Panc1 (cell line): ENCODE results near the gene AIF1. TPM values are rescaled to one million over a fixed set of nuclear protein-coding genes. Genes with fewer than 3 reads are reported as not detected.
A peak's percentile ranks its signal among the peaks of the same experiment; 100 is the strongest.

ENCODE experiments used
- ATAC-seq: fragments of 200-7000 bp; cut with Tn5 transposase; 2 replicates; pipeline ENCODE4 v1.9.1; 2020; ENCODE audit warnings: mild to moderate bottlenecking, moderate library complexity
- BruUV-seq: library from RNA; stranded (reverse); fragments of 400-500 nt; replicated peaks from 2 replicates; lab custom pipeline; 2021; lab: Mats Ljungman, UMichigan
- CTCF ChIA-PET: fragments of 300-600 bp; sonication (Branson Sonifier 250); formaldehyde crosslinking; loops from one replicate; lab custom pipeline; 2022; ENCODE audit warnings: antibody characterized with exemption; lab: Charles Lee
- POLR2A ChIA-PET: fragments of 300-600 bp; sonication (Branson Sonifier 250); formaldehyde crosslinking; loops from one replicate; lab custom pipeline; 2022; ENCODE audit warnings: antibody characterized with exemption; lab: Charles Lee
- DNase-seq: peaks from one replicate; pipeline ENCODE4 v3.0.0-alpha.2; 2010; ENCODE audit warnings: low read depth, low spot score
- H3K27ac ChIP-seq: 2 replicates; pipeline ENCODE4 v1.5.1; 2011; ENCODE audit warnings: mild to moderate bottlenecking, low read length, inconsistent platforms
- H3K27me3 ChIP-seq: fragments of 200-500 bp; sonication (Bioruptor generic); 2 replicates; pipeline ENCODE4 v1.6.0; 2014; ENCODE audit warnings: low read length, inconsistent platforms; ENCODE audit not compliant: control insufficient read depth, insufficient read depth
- H3K36me3 ChIP-seq: fragments of 200-500 bp; sonication (Bioruptor generic); 2 replicates; pipeline ENCODE4 v1.5.1; 2014; ENCODE audit warnings: inconsistent platforms, mild to moderate bottlenecking, low read length, moderate library complexity; ENCODE audit not compliant: control insufficient read depth, insufficient read depth
- H3K4me1 ChIP-seq: 2 replicates; pipeline ENCODE4 v1.5.1; 2011; ENCODE audit warnings: inconsistent platforms, mild to moderate bottlenecking, low read length, moderate library complexity; ENCODE audit not compliant: control insufficient read depth, insufficient read depth
- H3K4me3 ChIP-seq, 2 experiments: 2 replicates each; pipeline ENCODE4 v1.5.1; 2011 to 2012; ENCODE audit warnings: low read depth in 2 of 2, low read length in 2 of 2, mild to moderate bottlenecking in 2 of 2, inconsistent platforms in 1 of 2, moderate library complexity in 1 of 2
- H3K9me3 ChIP-seq: fragments of 200-500 bp; sonication (Bioruptor generic); 2 replicates; pipeline ENCODE4 v1.5.1; 2014; ENCODE audit warnings: low read depth, mild to moderate bottlenecking, inconsistent platforms, low read length, moderate library complexity; ENCODE audit not compliant: control insufficient read depth, insufficient read depth
- POLR2AphosphoS5 ChIP-seq: IDR thresholded peaks from 2 replicates; pipeline ENCODE4 v1.6.1; 2012; ENCODE audit warnings: mild to moderate bottlenecking, low read depth, low read length, moderate library complexity
- SIN3A ChIP-seq: IDR thresholded peaks from 2 replicates; pipeline ENCODE4 v1.6.1; 2012; ENCODE audit warnings: low read depth, mild to moderate bottlenecking, low read length, moderate library complexity, borderline replicate concordance; ENCODE audit not compliant: insufficient read depth
- TCF7L2 ChIP-seq: IDR thresholded peaks from 2 replicates; pipeline ENCODE4 v1.6.1; 2011; ENCODE audit warnings: mild to moderate bottlenecking, low read depth, low read length, inconsistent platforms
- in situ Hi-C: cut with HindIII; loops from 2 replicates; pipeline ENCODE4 v1.10.0; 2016; ENCODE audit warnings: low sequenced_read_pairs, low pct_unique_long_range_greater_than_20kb
- intact Hi-C: fragments of 100-400 bp; cut with micrococcal nuclease; formaldehyde crosslinking; loops from one replicate; pipeline ENCODE4 v1.10.0; 2022; ENCODE audit not compliant: unreplicated experiment
- total RNA-seq: library from RNA; stranded (reverse); gene quantifications from one replicate; pipeline ENCODE4 v1.2.1, GENCODE V29; 2021; ENCODE audit not compliant: unreplicated experiment
- TF ChIP-seq, protein P1 (sequence below): fragments of 450-650 bp; IDR thresholded peaks from 2 replicates; pipeline ENCODE4 v1.5.1; 2017; ENCODE audit warnings: mild to moderate bottlenecking

Gene AIF1
- total RNA-seq, 1 experiment from 2014 or later = 0.44 TPM

DNA sequence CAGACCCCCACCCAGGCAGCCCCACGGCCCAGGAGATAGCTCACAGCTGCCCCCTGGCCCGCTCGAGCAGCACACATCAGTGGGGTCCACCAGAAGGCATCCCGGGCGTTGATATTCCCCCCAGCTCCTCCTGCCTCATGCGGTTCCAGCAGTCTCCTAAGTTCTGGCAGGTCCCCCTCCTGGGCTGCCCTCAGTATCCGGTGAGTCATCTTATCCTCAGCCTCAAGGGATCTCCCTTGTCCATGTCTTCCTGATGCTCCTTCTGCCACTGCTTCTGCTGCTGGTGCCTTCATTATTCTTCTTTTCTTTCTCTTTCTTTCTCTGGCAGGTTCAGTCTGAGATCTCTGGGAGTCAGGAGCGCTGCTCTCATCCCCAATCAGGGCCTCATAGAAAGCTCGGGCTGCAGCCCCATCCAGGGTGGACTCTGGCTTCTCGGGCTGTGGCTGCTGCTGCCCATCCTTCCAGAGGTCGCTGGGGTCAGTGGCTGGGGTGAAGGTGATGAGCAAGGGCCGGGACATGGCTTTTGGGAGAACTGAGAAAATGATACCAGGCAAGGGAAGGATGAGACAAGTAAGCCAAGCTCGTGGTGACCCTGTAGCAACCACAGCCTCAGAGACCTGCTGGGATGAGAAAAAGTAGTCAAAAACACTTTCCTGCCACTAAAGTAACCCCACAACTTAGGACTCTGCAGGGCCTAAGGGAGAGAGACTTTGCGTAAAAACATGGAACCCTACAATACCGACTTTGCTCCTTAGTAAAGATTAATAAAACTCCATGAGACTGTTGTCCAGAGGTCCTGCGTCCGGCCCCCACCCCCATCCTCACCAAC lies 49.1 kb downstream of the AIF1 start:
- Histone ChIP-seq H3K4me1 (peaks cover 17% of the 10 kb centered on the region), H3K9me3 (no peaks in the 10 kb centered on the region), H3K4me3 (peak overlapping the region; percentile 76 to 94), H3K27ac (peak overlapping the region; percentile 94), H3K27me3 (no peaks in the 10 kb centered on the region), H3K36me3 (peaks cover 25% of the 10 kb centered on the region)
- TF ChIP-seq POLR2AphosphoS5 = no peak
- TF ChIP-seq, protein P1, sequence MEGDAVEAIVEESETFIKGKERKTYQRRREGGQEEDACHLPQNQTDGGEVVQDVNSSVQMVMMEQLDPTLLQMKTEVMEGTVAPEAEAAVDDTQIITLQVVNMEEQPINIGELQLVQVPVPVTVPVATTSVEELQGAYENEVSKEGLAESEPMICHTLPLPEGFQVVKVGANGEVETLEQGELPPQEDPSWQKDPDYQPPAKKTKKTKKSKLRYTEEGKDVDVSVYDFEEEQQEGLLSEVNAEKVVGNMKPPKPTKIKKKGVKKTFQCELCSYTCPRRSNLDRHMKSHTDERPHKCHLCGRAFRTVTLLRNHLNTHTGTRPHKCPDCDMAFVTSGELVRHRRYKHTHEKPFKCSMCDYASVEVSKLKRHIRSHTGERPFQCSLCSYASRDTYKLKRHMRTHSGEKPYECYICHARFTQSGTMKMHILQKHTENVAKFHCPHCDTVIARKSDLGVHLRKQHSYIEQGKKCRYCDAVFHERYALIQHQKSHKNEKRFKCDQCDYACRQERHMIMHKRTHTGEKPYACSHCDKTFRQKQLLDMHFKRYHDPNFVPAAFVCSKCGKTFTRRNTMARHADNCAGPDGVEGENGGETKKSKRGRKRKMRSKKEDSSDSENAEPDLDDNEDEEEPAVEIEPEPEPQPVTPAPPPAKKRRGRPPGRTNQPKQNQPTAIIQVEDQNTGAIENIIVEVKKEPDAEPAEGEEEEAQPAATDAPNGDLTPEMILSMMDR = no peak
- intact Hi-C loops = no loop called here
- POLR2A ChIA-PET = interaction anchor here (0.6 kb wide), 1 partner anchor 166 kb away, joined by 15 read pairs; no protein-coding TSS in a partner anchor
- ATAC-seq (no peak), DNase-seq (no peak)
- CTCF ChIA-PET = no interaction called here
- TSS peak; percentile 81 for BruUV-seq
- in situ Hi-C loops = no loop called here

DNA sequence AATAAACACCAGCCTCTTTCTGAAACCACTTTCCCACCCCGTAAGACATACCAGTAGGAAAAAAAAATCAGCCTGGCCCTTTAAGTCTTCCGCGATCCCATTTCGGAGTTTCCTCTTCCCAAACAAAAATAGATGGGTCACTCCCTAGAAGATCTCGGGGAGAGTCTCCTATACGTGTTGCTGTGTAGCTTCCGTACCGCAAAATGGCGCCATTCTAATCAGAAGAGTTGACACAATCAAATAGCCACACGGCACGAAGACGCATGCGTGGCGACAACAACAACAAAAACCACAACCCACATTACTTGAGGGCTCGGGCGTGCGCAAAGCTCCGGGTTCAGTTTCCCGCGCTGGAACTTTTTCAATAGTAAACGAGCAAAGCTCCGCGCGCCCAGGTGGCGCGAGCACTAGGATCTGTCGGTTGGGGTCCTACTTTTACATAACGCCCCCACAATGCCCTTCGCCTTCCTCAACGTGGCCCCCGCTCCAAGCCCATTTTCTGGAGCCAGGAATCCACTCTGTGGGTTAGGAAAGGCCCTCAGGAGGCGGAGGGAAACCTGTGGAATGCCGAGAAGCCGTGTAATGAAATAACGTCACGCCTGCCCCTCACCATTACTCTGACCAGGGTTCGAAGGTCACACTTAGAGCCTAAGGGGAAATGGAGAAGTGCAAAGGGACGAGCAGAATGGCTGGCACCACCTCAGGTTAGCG lies 49.9 kb downstream of the AIF1 start, which contains the start of gene GPANK1:
Gene GPANK1, minus strand, starts transcription at position 208 of the 711 bp plus-strand sequence. CDS start 519 bp downstream, outside the sequence.
- no TSS peak for BruUV-seq
- peak within 1 kb of the TSS; percentile 94 for H3K27ac ChIP-seq
- H3K4me1 ChIP-seq = peaks cover 14% of the 10 kb centered on the region
- ChIA-PET POLR2A (interaction anchor here (0.6 kb wide), 2 partner anchors 40 to 166 kb away, joined by 4 to 15 read pairs; no protein-coding TSS in a partner anchor), CTCF (no interaction called here)
- ATAC-seq (peak; percentile 57), DNase-seq (peak; percentile 87)
- intact Hi-C loops = no loop called here
- TF ChIP-seq TCF7L2 = peak; percentile 49; the same call in 1 of the 2 replicates
- TF ChIP-seq SIN3A = no peak
- TF ChIP-seq POLR2AphosphoS5 = peak; percentile 30; the same call in 1 of the 2 replicates
- in situ Hi-C loops = no loop called here
- no peaks in the 10 kb centered on the region for H3K9me3 ChIP-seq
- peaks cover 33% of the 10 kb centered on the region for H3K36me3 ChIP-seq
- H3K4me3 ChIP-seq = peak within 1 kb of the TSS; percentile 76 to 94
- no peaks in the 10 kb centered on the region for H3K27me3 ChIP-seq

DNA sequence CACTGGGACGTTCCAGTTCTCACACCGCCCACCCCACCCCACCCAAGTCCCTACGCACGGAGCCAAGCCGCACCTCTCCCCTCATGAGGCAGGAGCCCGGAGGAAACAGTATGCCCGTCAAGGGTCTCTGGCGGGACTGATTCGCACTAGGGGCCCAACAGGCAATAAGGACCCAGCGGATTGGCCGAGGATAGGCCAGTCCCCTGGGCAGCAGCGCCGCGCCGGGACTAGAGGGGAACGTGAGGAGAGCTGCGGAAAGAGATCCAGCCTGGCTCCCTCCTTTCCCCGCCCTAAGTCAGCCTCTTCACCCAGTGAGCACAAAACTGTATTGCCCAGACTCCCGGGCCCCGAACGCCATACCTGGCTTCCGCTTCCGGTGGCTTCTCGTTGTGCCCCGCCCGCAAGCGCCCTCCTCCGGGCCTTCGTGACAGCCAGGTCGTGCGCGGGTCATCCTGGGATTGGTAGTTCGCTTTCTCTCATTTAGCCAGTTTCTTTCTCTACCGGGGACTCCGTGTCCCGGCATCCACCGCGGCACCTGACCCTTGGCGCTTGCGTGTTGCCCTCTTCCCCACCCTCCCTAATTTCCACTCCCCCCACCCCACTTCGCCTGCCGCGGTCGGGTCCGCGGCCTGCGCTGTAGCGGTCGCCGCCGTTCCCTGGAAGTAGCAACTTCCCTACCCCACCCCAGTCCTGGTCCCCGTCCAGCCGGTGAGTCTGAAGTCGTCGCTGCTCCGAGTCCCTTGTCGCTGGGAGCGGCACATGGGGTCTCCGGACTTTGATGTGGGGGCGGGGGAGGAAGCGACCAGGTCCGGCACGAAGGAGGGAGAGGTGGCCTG lies 50.7 kb downstream of the AIF1 start, which contains the start of gene CSNK2B:
Gene CSNK2B, plus strand, starts transcription at position 580 of the 836 bp plus-strand sequence. CDS start 752 bp downstream, outside the sequence.
- in situ Hi-C loops = no loop called here
- TF ChIP-seq TCF7L2 = no peak
- 0 out of 2 replicates have a peak, but pooled peaks have one; percentile 74 for TF ChIP-seq SIN3A
- TF ChIP-seq POLR2AphosphoS5 = peak; percentile 64; the same call in 1 of the 2 replicates
- Histone ChIP-seq H3K27ac (peak within 1 kb of the TSS; percentile 96), H3K4me3 (peak within 1 kb of the TSS; percentile 76 to 94), H3K4me1 (peaks cover 14% of the 10 kb centered on the region), H3K36me3 (peaks cover 36% of the 10 kb centered on the region), H3K27me3 (no peaks in the 10 kb centered on the region), H3K9me3 (no peaks in the 10 kb centered on the region)
- ATAC-seq (peak; percentile 91), DNase-seq (peak; percentile 88)
- ChIA-PET CTCF (no interaction called here), POLR2A (interaction anchor here (0.6 kb wide), 1 partner anchor 39 kb away, joined by 4 read pairs; no protein-coding TSS in a partner anchor)
- BruUV-seq = no TSS peak
- intact Hi-C loops = no loop called here
